ENCODE data around the gene PTPN23.
"Not testable (repeated sequence)": the region's sequence is repeated elsewhere in the genome, so short reads cannot be mapped to it uniquely, and the experiment has no call there.

Gene PTPN23

DNA sequence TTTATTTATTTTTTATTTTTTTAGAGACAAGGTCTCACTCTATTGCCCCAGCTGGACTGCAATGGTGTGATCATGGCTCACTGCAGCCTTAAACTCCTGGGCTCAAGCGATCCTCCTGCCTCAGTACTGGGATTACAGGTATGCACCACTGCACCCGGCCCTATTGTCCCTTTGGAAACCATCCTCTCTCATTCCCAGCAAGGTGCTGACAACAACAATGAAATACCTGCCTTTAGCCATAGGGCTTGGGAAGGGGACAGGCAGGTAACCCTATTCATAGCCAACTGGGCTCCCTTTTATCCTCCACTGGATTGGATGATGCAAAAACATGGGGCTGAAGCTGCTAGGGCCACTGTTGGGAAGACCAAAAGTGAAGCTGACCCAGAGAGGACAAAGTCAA is 51.9 kb downstream of the PTPN23 start:
- DNase-seq (ENCODE audit: low read depth, low spot score) = no peak
- no peak overlapping the region for H3K4me3 ChIP-seq (ENCODE audit: low read length)

DNA sequence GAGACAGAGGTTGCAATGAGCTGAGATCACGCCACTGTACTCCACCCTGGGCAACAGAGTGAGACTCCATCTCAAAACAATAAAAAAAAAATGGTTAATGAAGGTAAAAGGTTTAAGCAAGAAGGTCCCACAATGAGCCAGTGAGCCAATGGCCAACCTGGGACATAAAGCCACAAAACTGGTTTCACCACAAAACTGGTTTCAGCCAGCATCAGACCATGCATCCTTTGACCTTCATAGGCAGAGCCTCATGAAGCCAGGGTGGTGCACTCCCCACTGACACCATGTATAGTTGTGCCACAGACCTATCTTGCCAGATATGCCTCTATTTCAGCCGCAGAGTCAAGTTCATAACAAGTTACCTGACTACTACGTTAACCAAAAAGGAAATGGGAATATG is 53.0 kb downstream of the PTPN23 start:
- no peak for DNase-seq (ENCODE audit: low read depth, low spot score)
- no peak overlapping the region for H3K4me3 ChIP-seq (ENCODE audit: low read length)

DNA sequence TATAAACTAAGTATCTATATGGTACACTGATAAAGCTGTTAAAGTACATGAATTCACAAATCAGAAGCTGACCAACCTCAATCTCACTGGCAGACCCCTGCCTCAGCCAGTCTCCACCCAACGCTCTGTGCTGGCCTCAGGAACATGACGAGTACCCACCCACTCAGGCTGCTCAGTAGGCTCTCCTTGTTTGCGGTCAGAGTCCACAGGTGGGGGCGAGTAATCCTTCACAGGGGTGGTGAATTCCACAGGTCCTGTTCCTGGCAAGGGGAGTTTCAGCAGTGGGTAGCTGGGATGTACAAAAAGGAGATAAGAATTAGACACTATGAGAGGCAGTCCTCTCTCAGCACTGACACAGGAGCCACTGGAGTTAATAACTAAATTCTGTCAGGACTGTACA is 54.0 kb downstream of the PTPN23 start:
- H3K4me3 ChIP-seq (ENCODE audit: low read length) = no peak overlapping the region
- DNase-seq (ENCODE audit: low read depth, low spot score) = no peak

DNA sequence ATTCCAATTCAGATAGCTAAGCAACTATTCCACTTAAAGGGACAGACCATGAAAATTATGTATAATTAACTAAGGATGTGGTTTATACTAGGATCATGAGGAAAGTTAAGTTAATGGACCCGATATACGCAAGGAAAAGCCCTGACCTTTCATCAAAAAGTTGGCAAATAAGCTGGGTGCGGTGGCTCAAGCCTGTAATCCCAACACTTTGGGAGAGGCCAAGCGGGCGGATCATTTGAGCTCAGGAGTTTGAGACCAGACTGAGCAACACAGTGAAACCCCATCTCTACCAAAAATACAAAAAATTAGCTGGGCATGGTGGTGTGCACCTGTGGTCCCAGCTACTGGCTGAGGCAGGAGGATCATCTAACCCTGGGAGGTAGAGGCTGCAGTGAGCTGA is 55.4 kb downstream of the PTPN23 start:
- DNase-seq (ENCODE audit: low read depth, low spot score) = no peak
- no peak overlapping the region for H3K4me3 ChIP-seq (ENCODE audit: low read length)

DNA sequence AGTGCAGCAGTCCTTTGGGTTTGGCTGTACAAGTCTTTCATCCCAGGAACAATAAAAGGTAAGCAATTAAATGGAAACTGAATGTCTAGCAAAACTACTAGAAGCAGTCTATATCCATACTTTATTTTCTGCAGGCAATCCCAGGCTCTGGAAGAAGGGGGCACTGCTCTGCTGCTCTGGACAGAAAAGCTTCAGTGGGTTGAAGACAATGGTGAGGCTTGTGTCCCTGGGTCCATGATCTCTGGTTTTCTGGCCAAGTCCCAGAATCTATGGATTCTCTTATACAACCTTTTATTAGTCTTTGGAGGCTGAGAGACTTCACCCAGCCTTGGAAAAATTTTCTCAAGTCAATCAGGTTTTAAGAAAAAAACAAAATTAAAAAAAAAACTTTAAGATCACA is 59.3 kb downstream of the PTPN23 start:
- DNase-seq (ENCODE audit: low read depth, low spot score) = no peak
- H3K4me3 ChIP-seq (ENCODE audit: low read length) = no peak overlapping the region

DNA sequence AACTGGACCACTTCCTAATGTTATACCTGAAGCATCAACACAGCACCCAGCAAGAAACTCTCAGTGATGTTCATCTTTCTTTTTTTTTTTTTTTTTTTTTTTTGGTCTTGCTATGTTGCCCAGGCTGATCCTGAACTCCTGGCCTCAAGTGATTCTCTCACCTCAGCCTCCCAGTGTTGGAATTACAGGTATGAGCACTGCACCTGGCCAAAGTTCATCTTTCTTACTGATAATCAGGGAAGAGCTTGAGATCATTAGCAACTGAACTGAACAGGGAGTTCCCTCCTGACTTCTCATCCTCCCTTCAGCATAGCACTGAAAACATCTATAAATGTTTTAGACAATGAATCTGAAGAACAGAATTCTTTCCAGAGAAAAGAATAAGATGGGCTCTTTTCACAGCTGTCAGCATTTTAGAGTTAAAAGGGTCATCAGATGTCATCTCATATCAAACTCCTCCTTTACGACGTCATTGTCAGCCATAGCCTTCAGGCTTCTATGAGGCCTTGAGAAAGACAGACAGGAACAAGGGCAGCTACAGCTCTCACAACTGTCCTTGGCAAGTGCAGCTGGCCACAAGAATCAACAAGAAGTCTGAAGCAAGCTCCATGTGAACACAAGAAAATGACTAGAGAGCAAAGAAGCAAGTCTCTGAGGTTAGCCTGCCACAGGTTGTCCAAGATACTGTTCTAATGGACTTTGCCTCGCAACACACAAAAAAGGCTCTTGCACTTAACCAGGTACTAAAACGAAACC is 61.2 kb downstream of the PTPN23 start:
- H3K4me3 ChIP-seq (ENCODE audit: low read length) = no peak overlapping the region
- DNase-seq (ENCODE audit: low read depth, low spot score) = no peak

DNA sequence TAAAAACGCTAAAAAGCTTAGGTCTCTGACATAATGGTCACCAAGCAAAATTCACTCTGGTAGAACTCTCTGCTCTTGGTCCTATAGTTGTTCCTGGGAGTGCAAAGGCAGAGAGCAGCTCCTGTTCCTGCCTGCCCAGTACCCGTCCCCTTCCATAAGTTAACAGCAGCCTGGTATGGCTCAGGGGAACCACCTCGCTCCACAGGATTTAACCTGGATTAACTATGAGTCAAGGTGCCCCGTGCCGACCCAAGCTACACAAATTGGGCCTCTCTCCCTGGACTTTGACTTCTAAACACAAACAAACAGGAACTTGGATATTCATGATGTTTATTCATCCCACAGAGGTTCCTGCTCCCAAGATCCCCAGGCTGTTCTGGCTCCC is 62.8 kb downstream of the PTPN23 start:
- H3K4me3 ChIP-seq (ENCODE audit: low read length) = no peak overlapping the region
- no peak for DNase-seq (ENCODE audit: low read depth, low spot score)

DNA sequence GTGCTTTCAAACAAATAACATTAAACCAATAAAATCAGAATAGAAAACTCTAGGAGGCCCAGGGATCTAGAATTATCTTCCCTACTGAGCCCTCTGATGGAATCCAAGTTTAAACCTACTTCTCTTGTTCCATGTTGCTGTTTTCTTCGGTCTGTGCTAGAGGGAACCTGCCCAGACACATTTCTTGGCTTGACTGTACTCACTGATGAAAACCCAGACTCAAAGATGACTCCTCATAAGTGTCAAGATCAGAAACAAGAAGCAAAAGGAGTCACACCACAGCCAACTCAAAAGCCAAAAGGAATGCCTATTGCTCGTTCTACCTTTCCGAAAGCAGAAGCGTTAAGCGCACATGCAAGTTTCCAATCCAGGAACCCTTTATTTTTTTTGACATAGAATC is 63.3 kb downstream of the PTPN23 start:
- no peak overlapping the region for H3K4me3 ChIP-seq (ENCODE audit: low read length)
- DNase-seq (ENCODE audit: low read depth, low spot score) = no peak

DNA sequence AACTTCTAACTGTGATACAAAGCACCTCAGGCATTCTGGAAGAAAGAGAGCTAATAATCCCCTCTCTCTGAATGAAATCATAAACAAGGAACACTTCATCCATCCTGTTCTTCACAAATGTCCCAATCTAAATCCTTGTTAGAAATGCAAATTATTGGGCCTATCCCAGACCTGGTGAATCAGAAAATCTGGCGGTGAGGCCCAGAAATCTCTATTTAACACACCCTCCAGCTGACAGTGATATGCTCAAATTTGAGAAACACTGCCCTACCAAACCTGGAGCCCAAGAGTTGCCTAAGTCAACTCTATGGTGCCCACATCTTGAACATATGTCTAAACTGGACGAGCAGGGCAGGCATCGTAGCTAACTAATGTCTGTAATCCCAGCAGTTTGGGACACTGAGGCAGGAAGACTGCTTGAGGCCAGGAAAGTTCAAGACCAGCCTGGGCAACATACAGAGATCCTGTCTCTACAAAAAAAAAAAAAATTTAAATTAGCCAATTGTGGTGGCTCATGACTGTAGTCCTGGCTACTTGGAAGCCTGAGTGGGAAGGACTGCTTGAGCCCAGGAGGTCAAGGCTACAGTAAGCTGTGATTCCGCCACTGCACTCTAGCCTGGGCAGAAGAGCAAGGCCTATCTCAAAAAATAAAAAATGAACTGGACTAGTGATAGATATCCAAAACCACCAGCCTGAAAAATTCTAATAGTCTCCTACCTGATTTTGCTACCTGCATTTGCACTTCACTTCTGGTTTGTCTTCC is 71.8 kb downstream of the PTPN23 start:
- no peak for DNase-seq (ENCODE audit: low read depth, low spot score)
- no peak overlapping the region for H3K4me3 ChIP-seq (ENCODE audit: low read length)

DNA sequence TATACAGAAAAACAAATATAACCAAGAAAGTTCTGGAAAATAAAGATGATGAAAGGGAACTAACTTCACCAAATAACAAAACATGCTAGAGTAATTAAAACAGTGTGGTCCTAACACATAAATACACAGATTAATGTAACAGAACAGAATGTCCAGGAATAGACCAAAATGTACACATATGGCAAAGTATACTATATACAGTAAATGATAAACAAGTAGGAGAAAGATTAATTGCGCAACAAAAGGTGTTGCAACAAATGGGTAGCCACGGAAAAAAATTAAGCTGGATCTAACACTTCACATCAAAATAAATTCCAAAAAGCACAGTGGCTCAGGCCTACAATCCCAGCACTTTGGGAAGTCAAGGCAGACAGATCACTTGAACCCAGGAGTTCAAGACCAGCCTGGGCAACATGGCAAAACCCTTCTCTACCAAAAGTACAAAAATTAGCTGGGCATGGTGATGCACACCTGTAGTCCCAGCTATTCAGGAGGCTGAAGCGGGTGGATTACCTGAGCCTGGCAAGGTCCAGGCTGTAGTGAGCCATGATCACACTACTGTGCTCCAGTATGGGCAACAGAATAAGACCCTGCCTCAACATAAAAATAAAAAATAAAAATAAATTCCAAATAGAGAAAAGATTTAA is 75.1 kb downstream of the PTPN23 start:
- H3K4me3 ChIP-seq (ENCODE audit: low read length) = no peak overlapping the region

DNA sequence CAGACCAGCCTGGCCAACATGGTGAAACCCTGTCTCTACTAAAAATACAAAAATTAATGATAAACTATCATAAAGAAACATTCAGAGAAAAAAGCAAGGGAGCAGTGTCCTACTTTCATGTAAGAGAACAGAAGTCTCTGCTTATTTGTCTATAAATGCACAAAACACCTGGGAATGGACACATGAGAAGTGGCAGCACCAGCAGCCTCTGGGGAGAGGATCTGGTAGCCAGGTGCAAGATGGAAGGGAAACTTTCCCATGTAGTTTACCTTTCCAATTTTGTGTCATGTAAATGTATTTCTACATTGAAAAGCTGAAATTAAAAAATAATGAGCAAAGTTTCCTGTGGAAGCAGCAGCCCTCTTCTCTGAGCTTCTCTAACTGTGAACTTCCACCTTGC is 76.2 kb downstream of the PTPN23 start:
- H3K4me3 ChIP-seq (ENCODE audit: low read length) = no peak overlapping the region

More for the DNA sequence above, 75.1 kb downstream of the PTPN23 start:
- no peak for DNase-seq (ENCODE audit: low read depth, low spot score)

DNA sequence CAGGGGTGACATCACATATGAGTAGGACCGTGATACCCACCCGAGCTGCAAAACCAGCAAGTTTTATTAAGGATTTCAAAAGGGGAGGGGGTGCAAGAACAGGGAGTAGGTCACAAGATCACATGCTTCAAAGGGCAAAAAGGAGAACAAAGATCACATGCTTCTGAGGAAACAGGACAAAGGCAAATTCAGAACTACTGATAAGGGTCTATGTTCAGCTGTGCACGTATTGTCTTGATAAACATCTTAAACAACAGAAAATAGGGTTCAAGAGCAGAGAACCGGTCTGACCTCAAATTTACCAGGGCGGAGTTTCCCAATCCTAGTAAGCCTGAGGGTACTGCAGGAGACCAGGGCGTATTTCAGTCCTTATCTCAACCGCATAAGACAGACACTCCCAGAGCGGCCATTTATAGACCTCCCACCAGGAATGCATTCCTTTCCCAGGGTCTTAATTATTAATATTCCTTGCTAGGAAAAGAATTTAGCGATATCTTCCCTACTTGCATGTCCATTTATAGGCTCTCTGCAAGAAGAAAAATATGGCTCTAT is 78.8 kb downstream of the PTPN23 start:
- DNase-seq (ENCODE audit: low read depth, low spot score); H3K4me3 ChIP-seq (ENCODE audit: low read length): not testable (repeated sequence)

More for the DNA sequence above, 76.2 kb downstream of the PTPN23 start:
- DNase-seq (ENCODE audit: low read depth, low spot score) = no peak

All from Jurkat, Clone E6-1 (cell line).